Common myeloid progenitor, CD34-positive (primary cell): ENCODE measurements around the gene CMTM8.
A peak's percentile ranks its signal among the peaks of the same experiment; 100 is the strongest.

Experiments used
- CTCF ChIA-PET: fragments of 350-600 bp; sonication (Branson Sonifier 250); formaldehyde crosslinking; loops from one replicate; lab custom pipeline; 2021; ENCODE audit warnings: antibody characterized with exemption; lab: Charles Lee
- POLR2A ChIA-PET: fragments of 350-600 bp; sonication (Branson Sonifier 250); formaldehyde crosslinking; loops from one replicate; lab custom pipeline; 2021; ENCODE audit warnings: antibody characterized with exemption; lab: Charles Lee
- DNase-seq, 3 donors: peaks; one replicate each; pipeline versions ENCODE4 v3.0.0 to v3.0.0-alpha.2; 2013
- H3K27ac ChIP-seq, 2 experiments: 1 replicate in 1 of 2; 2 replicates in 1 of 2; pipeline ENCODE4 v1.7.0; 2013; ENCODE audit warnings: inconsistent platforms in 2 of 2, low read length in 2 of 2, mild to moderate bottlenecking in 2 of 2, low read depth in 1 of 2, moderate library complexity in 1 of 2; ENCODE audit not compliant: severe bottlenecking in 2 of 2, insufficient read depth in 1 of 2, poor library complexity in 1 of 2
- H3K27me3 ChIP-seq, 5 experiments: replicated peaks in 2 of 5; 1 replicate in 3 of 5; 2 replicates in 2 of 5; pipeline versions ENCODE4 v1.6.1 to v1.7.0; 2013; ENCODE audit warnings: low read length in 4 of 5, mild to moderate bottlenecking in 2 of 5, moderate library complexity in 2 of 5, inconsistent platforms in 1 of 5; ENCODE audit not compliant: insufficient read depth in 5 of 5, control insufficient read depth in 4 of 5
- H3K36me3 ChIP-seq, 4 experiments: 1 replicate in 2 of 4; 2 replicates in 2 of 4; pipeline versions ENCODE4 v1.6.1 to v1.7.0; 2013; ENCODE audit warnings: low read length in 3 of 4, control low read depth in 1 of 4, mild to moderate bottlenecking in 1 of 4; ENCODE audit not compliant: control insufficient read depth in 4 of 4, insufficient read depth in 4 of 4
- H3K4me1 ChIP-seq, 4 experiments: 1 replicate in 3 of 4; 2 replicates in 1 of 4; pipeline versions ENCODE4 v1.6.1 to v1.7.1; 2013; ENCODE audit warnings: low read length in 3 of 4, mild to moderate bottlenecking in 3 of 4, control low read depth in 1 of 4, inconsistent platforms in 1 of 4, moderate library complexity in 1 of 4; ENCODE audit not compliant: control insufficient read depth in 4 of 4, insufficient read depth in 4 of 4; ENCODE audit errors: control extremely low read depth in 1 of 4
- H3K4me3 ChIP-seq, 7 experiments: 1 replicate in 4 of 7; 2 replicates in 3 of 7; pipeline versions ENCODE4 v1.5.1 to v1.7.0; 2013; ENCODE audit warnings: mild to moderate bottlenecking in 7 of 7, low read length in 6 of 7, moderate library complexity in 6 of 7, inconsistent platforms in 2 of 7, low read depth in 2 of 7, control low read depth in 1 of 7; ENCODE audit not compliant: insufficient read depth in 4 of 7, control insufficient read depth in 1 of 7; ENCODE audit errors: extremely low read depth in 1 of 7
- H3K9me3 ChIP-seq, 5 experiments: 1 replicate in 4 of 5; 2 replicates in 1 of 5; pipeline versions ENCODE4 v1.6.1 to v1.7.1; 2013; ENCODE audit warnings: low read length in 4 of 5, mild to moderate bottlenecking in 2 of 5, inconsistent platforms in 1 of 5, low read depth in 1 of 5, moderate library complexity in 1 of 5; ENCODE audit not compliant: control insufficient read depth in 4 of 5, insufficient read depth in 2 of 5; ENCODE audit errors: control extremely low read depth in 1 of 5
- WGBS: methylation state at CpG from one replicate; pipeline ENCODE4 v1.1.5; 2013; ENCODE audit not compliant: insufficient coverage; 5-methylcytosine and 5-hydroxymethylcytosine counted together

Gene CMTM8

GRCh38 chr3:32313723-32314473 lies 75.4 kb downstream of the CMTM8 start:
- 57% methylated on average over 4 of the region's 5 CpGs for WGBS

GRCh38 chr3:32315441-32315840 lies 77.0 kb downstream of the CMTM8 start:
- Histone ChIP-seq H3K27ac (no peak overlapping the region), H3K4me1 (peaks cover 6 to 35% (median 30%) of the 10 kb centered on the region in 4 experiments), H3K9me3 (no peaks in the 10 kb centered on the region), H3K4me3 (no peak overlapping the region), H3K36me3 (no peaks in the 10 kb centered on the region), H3K27me3 (no peaks in the 10 kb centered on the region)
- ChIA-PET CTCF (interaction anchor here (0.7 to 1.4 kb wide), 3 partner anchors 12 to 173 kb away, joined by 3 to 4 read pairs (median 3); no protein-coding TSS in a partner anchor), POLR2A (no interaction called here)
- no peak for DNase-seq
- WGBS: 96% methylated on average over 3 of the region's 3 CpGs

More at GRCh38 chr3:32313723-32314473, 75.4 kb downstream of the CMTM8 start:
- Histone ChIP-seq H3K27me3 (no peaks in the 10 kb centered on the region), H3K27ac (no peak overlapping the region), H3K4me3 (no peak overlapping the region), H3K36me3 (no peaks in the 10 kb centered on the region), H3K9me3 (no peaks in the 10 kb centered on the region), H3K4me1 (peaks cover 12 to 44% (median 31%) of the 10 kb centered on the region in 4 experiments)
- ChIA-PET CTCF (interaction anchor here (0.9 to 3.4 kb wide), 4 partner anchors 12 to 17 kb away, joined by 3 to 11 read pairs (median 3); no protein-coding TSS in a partner anchor), POLR2A (no interaction called here)
- DNase-seq: peak in 2 of 3 donors; percentile 38 to 58

- no peak for DNase-seq
- WGBS: 100% methylated on average over 1 of the region's 2 CpGs
- H3K4me1 ChIP-seq: peaks cover 5 to 38% (median 33%) of the 10 kb centered on the region in 4 experiments
- H3K4me3 ChIP-seq: no peak overlapping the region
- no peak overlapping the region for H3K27ac ChIP-seq
- H3K36me3 ChIP-seq: no peaks in the 10 kb centered on the region
- H3K9me3 ChIP-seq: no peaks in the 10 kb centered on the region
- ChIA-PET CTCF (interaction anchor here (1.2 kb wide), 1 partner anchor 19 kb away, joined by 4 read pairs; no protein-coding TSS in a partner anchor), POLR2A (interaction anchor here (0.5 kb wide), 1 partner anchor 14 kb away, joined by 8 read pairs; no protein-coding TSS in a partner anchor)
- no peaks in the 10 kb centered on the region for H3K27me3 ChIP-seq
These were observed 77.8 kb downstream of the CMTM8 start for GRCh38 chr3:32316319-32316718.

- no peak overlapping the region for H3K4me3 ChIP-seq
- ChIA-PET CTCF (interaction anchor here (1.2 kb wide), 1 partner anchor 19 kb away, joined by 4 read pairs; no protein-coding TSS in a partner anchor), POLR2A (no interaction called here)
- H3K4me1 ChIP-seq: peaks cover 0 to 38% (median 30%) of the 10 kb centered on the region in 4 experiments
- WGBS: 100% methylated on average over 2 of the region's 2 CpGs
- no peaks in the 10 kb centered on the region for H3K9me3 ChIP-seq
- no peaks in the 10 kb centered on the region for H3K36me3 ChIP-seq
- no peaks in the 10 kb centered on the region for H3K27me3 ChIP-seq
- no peak overlapping the region for H3K27ac ChIP-seq
- DNase-seq: no peak
These were observed 78.5 kb downstream of the CMTM8 start for GRCh38 chr3:32316976-32317375.

GRCh38 chr3:32319607-32320006 lies 81.1 kb downstream of the CMTM8 start:
- Histone ChIP-seq H3K9me3 (no peaks in the 10 kb centered on the region), H3K27ac (no peak overlapping the region), H3K27me3 (no peaks in the 10 kb centered on the region), H3K4me3 (no peak overlapping the region), H3K36me3 (no peaks in the 10 kb centered on the region), H3K4me1 (peaks cover 0 to 21% (median 11%) of the 10 kb centered on the region in 4 experiments)
- WGBS: 100% methylated on average over 1 of the region's 2 CpGs
- DNase-seq: no peak
- POLR2A ChIA-PET: no interaction called here
- CTCF ChIA-PET: interaction anchor here (0.7 to 2.9 kb wide), 5 partner anchors 8 to 31 kb away, joined by 3 to 9 read pairs (median 4); no protein-coding TSS in a partner anchor

GRCh38 chr3:32320080-32320479 lies 81.6 kb downstream of the CMTM8 start:
- Histone ChIP-seq H3K27ac (no peak overlapping the region), H3K9me3 (no peaks in the 10 kb centered on the region), H3K27me3 (no peaks in the 10 kb centered on the region), H3K4me1 (peaks cover 0 to 21% (median 11%) of the 10 kb centered on the region in 4 experiments), H3K4me3 (no peak overlapping the region), H3K36me3 (no peaks in the 10 kb centered on the region)
- 100% methylated on average over 6 of the region's 6 CpGs for WGBS
- POLR2A ChIA-PET: no interaction called here
- CTCF ChIA-PET: interaction anchor here (0.7 to 2.9 kb wide), 6 partner anchors 8 to 32 kb away, joined by 3 to 9 read pairs (median 4); no protein-coding TSS in a partner anchor
- no peak for DNase-seq
